ENCODE data around the gene HECTD4.

GRCh38 chr12:112125250-112125999 lies 256.8 kb downstream of the HECTD4 start, which contains the start of gene TRAFD1:
- peak; percentile 92 for TF ChIP-seq POLR2AphosphoS5 (IDR thresholded peaks at IDR 0.05; ENCODE audit: low read depth, low read length)
- TF ChIP-seq CTCF (IDR thresholded peaks at IDR 0.05): no peak
- TF ChIP-seq TCF7L2 (IDR thresholded peaks at IDR 0.05; ENCODE audit: low read depth, low read length): no peak
- peak; percentile 81; the same call in 1 of the 2 replicates for TF ChIP-seq SIN3A (IDR thresholded peaks at IDR 0.05; ENCODE audit: borderline replicate concordance, insufficient read depth, low read depth, low read length)

Measured in Panc1 (cell line).